Right kidney (tissue), 1 donor: ENCODE data around the gene RAI14.

ENCODE experiments used
- DNase-seq: peaks from one replicate; pipeline ENCODE4 v3.0.0-alpha.2; 2016

Gene RAI14

DNA sequence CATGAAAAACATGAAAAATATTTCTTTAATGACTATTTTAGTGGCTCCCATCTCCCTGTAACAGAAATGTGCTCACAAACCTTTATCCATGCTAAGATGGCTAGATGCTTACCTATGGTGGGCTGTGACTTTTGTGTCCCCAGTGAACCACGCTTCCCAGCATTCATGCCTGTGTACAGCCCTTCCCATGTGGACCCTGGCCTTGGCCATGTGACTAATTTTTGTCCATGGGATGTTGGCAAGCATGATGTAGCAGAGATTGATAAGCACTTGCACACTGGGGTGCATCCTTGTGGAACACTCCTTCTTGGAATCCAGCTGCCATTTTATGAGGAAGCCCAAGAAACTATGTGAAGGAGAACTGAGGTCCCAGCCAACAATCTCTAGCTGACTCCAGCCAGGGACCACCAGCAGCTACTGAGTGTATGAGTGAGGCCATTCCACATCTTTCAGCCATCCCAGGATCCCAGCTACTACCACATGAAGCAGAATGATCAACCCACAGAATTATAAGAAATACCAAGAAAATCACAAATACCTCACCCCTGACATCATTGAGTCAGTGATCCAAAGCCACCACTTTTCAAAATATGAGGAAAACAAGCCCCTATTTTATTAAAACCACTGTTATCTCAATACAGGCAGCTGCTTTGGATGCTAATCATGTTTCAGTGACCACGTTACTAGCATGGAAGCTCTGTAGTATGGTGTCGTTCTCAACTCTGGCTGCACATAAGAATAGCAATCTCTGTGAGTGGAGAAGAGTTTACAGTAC, 16.1 kb upstream of the RAI14 start:
- no peak for DNase-seq

DNA sequence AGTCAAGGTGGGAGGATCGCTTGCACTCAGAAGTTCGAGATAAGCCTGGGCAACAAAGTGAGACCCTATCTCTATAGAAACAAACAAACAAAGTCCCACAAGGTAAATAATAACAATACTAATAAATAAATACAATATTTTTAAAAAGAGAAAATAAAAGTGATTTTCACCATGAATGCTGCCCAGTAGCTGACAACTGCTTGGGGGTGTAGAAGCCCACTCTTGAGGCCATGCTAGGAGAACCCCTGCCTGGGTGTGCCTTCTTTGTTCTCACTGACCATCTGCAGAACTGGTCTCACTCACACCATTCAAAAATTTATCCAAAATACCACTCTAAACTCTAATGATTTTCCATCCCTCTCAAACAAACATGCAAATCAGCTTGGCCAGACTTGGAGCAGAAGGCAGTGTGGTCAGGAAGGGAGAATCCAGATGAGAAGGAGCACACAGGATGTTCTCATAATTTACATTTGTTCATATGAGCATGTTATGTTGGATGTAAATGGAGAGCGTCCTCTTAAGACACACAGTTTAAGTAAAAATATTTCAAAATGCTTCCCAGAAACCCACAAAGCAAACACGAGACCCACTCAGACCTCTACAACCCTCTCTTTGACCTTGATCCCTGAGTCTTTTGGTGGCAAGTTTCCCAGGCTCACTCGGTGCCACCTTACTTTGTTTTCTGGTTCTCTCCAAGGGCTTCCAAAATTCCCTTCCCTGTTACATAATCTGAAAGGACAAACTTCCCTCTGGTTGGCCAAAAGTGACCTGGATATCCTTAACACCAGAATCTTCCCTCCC, 7.9 kb upstream of the RAI14 start:
- no peak for DNase-seq

DNA sequence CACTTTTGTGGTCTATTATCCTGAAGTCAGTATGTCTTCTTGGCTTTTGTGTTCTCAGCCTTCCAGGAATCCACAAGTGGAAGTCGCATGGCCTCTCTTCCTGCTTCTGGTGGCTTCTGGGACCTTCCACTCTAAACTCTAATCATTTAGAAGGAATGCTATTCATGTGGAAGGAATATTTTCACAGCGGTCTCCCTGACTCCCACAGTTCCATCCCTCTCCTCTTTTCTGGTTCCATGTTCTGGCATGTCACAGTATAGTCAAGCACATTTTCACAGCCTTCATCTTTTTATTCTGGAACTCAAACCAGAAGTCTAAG, 7.3 kb upstream of the RAI14 start:
- DNase-seq: no peak

DNA sequence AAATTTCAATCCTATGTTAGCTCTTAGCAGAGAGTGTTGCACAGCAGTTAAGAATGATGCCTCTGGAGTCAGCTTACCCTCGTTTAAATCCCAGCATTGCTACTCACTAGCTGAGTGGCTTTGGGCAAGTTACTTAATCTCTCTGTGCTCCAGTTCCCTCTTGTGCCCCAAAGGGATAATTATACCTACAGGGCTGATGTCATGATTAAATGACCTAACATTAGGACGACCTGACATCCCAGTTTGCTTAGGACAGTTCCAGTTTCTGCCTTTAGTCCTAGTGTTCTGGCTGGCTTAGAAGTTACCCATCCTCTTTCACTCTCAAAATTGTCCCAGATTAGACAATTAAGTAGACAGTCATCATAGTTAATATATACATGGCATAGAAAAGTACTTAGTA, 4.3 kb upstream of the RAI14 start:
- no peak for DNase-seq

DNA sequence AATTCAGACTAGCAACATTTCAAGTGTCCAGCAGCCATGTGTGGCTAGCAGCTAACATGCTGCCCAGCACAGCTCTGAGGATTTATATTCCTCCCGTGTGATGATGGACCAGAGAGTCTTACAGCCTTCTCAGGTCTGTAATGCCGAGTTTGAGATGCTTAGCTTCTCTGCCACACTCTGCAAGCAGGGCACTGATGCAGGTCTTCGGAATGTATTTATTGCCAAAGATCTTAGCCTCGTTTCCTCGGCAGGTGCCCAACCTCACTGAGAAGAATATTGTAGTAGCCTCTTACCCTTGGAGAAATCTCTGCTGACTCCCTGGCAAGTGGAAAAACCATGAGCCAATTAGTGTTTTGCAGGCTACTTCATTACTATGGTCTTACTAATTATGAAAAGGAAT, 3.7 kb upstream of the RAI14 start:
- no peak for DNase-seq

DNA sequence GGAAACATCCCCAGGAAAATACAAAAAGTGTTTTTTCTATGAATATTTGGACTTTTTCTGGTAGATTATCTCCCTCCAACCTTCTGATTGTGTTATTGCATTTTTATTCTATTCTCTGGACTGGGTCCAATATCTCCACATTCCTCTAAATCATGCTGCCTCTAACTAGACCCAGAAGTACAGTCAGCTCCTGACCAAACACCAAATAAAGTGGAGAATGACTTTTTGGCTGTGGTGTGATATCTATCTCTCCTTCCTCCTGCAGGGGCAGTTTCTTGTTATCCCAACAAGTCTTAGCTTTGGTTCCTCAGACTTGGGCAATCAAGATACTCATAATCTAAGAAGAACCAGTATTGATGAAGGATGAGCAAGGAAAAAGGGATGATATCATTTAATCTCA, 3.2 kb upstream of the RAI14 start:
- DNase-seq: no peak

DNA sequence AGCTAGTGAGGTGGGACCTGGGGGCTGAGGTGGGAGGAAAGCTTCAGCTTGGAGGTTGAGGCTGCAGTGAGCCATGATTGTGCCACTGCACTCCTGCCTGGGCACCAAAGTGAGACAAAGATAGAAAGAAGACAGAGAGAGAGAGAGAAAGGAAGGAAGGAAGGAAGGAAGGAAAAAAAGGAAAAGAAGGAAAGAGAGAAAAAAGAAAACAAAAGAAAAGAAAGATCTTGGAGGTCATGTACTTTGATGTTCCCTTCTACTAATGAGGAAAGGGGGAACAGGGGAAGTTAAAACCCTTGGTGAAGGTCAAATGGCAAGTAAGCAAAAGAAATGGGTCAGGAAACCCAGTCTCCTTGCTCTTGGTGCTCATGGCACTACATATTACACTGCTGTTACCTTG, 2.4 kb upstream of the RAI14 start:
- no peak for DNase-seq

DNA sequence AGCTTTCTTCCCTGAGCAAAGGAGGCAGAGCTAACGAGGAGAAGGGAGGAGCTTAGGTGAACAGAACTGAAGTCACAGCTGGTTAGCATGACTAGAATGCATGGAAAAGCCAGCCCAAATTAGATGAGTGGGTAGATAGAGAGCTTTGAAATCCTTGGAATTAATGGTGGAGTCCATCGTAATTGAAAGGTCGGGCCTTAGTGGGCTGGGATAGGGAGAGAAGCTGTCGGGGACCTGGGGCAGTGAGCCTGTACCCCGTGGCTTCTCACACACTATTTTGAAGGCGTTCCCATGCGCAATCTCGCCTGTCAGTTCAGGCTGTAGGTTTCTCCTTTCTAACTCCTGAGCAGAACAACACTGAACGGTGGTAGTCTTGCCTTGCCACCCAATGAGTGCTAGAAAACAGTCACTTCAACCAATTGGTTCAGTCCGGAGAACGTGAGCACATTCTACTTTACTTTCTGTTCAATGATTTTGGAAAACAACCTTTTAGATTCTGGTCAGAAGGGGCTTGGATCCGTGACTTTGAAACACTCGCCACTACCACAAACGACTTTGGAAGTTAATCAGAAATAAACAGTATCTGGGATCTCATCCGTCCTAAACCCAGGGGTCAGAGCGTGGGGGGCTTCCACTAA, 655 bp upstream of the RAI14 start:
- DNase-seq: peak; percentile 85

DNA sequence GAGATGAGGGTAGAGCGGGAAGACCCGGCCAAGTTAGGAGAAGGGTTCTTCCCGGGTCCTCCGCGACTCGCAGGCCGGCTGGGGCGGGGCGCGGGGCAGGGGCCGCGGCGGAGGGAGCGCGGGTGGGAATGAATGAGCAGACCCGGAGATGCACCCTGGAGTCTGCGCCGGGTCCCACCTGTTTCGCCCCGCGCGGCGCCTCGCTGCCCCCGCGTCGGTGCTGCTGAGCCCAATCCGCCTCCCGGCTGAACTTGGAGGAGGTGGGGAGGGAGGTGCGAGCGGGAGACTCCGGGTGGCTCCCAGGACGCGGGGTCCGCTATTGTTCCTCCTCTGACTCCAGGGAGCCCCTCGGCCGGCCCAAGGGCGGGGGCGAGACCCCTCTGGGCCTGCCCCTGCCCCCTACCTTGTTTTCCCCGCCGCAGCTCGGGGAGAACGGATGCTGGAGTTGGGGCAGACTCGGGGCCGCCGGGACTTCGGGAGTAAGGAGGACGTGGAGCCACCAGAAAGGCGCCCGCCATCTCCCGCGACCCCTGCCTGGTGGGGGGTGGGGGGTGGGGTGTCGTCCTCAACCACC, 659 bp downstream of the RAI14 start:
- DNase-seq: no peak

DNA sequence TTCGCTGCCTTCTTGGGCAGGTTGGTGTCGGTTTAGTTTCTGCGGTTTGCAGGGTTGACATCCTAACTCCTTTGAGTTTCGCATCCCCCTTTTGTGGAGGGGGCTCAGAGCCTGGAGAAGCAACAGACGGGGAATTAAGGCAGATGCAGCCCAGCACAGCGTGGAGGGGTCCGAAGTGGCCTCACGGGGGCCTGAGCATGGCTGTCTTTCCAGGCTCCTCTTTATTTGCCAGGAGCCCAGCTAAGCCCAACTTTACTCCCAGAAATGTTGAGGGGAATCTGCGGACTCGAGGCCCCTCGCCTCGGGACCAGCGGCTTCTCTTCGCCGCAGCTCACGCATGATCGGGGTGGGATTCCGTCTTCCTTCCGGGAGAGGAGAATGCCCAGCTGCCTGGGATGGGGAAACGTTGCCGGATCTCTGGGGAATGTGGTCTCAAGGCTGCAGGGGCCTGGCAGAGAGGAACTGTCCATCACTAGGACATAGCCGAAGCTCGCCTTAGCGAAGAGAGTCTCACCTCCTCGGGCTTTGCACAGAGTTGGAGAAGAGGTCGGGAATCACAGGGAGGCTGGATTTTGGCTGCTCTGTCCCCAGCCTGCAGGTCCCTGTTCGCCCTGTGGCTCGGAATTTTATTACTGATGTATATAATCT, 1.3 kb downstream of the RAI14 start:
- peak; percentile 74 for DNase-seq

DNA sequence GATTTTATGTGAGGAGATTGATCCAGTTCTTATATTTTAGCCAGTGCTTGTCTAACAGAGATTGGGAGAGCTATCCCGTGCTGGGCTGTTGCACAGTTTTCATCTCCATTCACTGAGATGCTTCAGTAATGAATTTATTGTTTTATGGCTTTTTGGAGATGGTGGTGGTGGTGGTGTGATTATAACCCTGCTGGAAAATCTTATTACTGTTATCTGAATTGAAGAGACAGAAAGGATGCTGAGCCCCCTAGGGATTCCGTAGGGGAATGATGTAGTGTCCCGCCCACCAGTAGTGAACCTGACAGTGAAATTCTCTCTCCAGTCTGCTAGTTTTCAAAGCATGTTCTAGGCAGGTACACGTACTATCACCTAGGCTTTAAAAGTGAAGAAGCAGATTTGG, 1.9 kb downstream of the RAI14 start:
- no peak for DNase-seq

DNA sequence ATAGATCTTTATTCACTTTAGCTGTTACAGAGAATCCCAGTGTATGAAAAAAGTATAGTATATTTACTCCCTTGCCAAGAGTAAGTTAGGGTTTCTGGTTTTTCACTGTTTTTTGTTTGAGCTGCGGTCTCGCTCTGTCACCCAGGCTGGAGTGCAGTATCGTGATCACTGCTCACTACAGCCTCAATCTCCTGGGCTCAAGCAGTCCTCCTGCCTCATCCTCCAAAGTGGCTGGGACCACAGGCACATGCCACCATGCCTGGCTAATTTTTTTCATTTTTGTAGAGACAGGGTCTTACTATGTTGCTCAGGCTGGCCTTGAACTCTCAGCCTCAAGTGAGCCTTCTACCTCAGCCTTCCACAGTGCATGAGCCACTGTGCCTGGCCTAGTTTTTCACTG, 3.0 kb downstream of the RAI14 start:
- no peak for DNase-seq

DNA sequence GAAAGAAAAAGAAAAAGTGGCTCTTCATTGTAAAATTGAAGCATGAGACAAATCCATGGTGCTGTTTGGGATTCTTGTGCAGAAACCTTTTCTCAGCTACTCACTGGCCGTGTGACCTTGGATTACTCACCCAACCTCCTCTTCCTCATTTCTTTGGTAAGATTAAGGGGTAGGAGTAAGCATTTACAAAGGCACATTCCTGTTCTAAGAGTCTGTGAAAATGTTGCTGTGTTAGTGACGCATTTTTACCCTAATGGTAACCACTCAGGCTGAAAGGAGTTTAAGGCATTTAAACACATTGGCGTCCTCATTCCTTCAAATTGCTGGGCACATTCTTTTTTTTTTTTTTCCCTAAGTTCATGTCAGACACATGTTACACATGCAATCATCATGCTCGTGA, 4.3 kb downstream of the RAI14 start:
- DNase-seq: no peak

DNA sequence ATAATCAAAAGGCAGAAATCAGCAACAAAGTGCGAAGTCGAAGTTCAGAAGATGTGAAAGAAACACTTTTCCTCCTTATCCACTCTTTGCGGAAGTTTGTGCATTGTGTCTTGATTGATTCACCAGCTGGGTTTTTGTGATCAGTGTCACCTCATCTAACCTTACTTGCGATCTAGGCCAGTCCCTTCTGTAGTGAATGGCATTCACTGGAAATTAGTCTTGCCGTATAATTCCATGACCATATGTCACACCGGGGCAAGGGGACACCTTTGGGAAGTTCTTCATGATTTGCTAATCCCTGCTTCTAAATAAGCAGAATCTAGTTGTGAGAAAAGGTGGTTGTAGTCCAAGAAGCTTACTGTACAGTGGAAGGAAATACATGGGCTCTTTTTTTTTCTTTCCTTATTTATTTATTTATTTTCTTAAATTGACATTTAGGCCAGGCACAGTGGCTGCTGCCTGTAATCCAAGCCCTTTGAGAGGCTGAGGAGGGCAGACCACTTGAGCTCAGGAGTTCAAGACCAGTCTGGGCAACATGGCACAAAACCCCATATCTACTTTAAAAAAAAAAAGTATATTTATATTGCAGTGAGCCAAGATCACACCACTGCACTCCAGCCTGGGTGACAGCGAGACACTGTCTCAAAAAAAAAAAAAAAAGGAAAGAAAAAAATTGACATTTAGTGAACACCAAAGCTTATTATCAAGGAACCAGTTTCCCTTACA, 7.8 kb downstream of the RAI14 start:
- no peak for DNase-seq

DNA sequence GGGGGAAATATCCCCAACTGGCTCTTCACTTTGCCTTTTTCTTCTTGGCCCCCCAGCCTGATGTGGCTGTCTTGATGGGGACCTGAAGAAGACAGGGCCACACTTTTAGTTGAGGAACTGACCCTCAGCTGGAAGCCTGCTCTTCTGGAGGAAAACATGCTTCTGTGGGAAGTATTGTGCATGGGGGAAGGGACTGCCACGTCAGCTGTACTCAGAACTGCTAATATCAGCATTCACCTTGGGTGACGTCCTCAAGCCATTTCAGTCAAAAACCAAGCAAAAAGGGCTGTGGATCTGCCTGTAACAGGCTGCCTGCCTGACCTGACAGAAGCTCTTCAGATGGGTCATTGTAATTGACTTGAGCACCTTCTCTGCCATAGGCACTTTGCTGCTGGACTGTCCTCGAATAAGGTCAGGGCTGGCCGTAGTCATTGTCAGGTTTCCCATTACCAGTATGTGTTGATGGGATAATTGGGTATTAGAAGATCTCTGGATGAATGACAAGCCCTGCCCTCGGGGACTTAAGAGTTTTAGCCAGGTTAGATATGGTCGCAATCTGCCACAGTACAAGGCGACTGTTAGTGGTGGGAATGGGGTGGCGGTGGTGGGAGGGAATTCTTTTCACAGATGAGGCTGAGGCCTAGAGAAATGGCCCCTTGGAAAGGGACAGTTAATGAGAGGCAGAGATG, 10.4 kb downstream of the RAI14 start:
- no peak for DNase-seq

DNA sequence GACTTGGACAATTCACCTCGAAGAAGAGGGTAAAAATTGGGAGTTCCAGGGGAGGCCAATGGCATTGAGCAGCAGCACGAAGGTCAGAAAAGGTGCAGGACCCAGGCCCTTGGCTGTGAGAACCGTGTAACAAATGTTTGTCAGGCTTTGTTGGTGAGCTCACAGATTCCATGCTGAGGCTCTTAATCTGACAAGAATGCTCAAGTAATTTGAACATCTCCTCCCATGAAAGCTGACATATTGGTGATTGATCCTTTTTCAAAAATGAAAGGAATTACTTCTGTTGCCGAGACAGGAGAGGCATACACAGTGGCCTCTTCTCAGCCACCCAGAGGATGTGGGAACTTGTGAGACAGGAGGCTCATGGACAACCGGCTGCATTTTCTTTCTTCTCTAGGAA, 11.6 kb downstream of the RAI14 start:
- no peak for DNase-seq

DNA sequence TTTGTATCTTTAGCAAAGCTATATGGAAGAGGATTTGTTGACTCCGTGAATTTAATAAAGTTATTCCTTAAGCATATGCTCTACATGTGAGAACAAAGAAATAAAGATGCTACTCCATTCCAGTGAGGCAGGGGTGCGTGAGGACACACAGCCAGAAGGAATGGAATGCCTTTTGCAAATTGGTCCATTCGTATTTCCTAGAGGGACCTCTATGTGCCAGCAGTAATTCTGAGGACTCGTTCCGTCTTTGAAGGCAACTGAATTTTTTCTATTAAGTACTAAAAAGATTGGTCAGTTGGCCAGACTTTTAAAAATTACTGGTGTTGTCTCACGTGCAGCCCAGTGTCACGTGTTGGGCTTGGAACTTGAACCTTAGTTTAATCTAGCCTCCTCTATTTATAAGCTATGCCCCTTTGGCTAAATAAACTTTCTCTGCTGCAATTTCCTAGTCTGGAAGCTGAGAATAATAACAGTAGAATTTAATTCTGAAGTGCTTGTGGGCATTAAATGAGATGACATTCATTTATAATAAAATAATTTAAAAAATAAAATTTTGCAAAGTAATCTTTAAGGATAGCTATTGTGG, 13.9 kb downstream of the RAI14 start:
- DNase-seq: no peak

DNA sequence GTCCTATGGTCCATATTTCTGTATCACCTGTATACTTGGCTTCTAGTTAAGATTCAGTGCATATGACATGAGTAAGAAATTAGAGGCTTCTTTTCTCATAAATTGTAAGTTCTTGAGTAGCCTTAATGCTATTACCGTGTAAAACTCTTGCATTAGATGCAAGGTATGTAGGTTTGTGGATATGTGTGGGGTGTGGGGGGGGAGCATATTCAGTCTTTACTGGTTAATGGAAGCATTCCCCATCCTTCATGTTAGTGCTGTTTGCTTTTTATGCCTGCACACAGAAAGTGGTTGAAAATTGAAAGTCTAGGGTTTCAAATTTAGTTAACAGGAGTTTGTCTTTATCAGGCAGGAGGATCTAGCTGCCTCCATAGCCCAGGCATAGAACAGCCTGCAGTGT, 16.1 kb downstream of the RAI14 start:
- no peak for DNase-seq

DNA sequence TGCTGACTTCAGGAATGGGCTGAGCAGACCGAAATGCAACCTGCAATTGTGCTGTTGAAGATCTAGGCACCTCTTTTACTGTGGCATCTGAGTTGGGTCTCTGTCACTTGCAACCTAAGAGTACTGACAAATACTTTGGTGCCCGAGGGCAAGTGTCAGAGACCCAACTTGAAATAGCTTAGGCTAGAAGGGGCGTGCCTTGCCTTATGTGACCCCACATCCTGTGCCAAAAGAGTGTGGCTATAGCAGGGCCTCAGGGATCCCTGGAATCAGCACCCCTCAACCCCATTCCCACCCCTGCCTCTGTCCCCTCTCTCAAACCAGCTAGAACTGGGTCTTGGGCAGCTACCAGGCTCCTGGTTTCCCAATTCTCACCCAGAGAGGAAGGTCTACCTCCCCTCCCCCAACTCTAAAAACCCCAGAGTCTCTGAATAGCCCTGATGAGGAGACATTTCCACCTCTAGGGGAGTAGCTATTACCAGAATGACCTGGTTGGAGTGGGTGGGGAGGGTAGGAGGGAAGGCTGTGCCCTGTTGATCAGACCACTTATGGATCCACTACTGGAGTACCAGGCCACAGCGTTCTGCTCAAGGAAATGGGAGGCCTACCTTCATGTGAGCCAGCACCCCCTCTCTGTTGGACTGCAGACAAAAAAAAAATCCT, 17.5 kb downstream of the RAI14 start:
- no peak for DNase-seq

DNA sequence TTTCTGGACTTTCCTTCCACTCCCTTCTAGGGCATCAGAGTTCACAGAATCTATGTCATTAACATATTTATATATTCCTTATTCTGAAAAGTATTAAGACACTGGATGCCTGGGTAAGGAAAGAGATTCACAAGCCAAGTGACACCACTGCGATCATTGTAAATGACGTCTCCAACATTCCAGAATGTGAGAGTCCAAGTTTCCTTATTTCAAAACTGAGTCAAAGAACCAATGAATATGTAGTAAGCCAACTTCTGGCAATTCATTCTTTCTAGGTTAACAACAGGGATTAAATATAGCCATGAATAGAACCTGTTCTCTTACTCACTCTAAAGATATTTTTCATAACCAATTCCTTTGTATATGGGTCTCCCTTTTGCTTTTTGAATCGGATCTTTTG, 18.1 kb downstream of the RAI14 start:
- DNase-seq: no peak

DNA sequence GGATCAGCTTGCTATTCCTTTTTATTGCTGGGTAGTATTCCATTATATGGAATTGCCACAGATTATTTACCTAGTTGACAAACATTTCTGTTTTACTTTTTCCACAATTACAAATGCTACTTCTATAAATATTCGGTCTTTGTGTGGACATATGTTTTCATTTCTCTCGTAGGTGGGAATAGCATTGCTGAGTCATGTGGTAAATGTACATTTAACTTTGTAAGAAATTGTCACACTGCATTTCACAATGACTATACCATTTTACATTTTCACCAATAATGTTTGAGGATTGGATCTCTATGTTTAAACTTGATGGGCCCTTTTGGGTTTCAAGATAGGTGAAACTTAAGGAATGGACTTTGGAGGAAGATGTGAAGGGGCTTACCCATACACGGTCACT, 19.7 kb downstream of the RAI14 start:
- no peak for DNase-seq
